Measurements from ENCODE around the gene ZBTB32.
A peak's percentile ranks its signal among the peaks of the same experiment; 100 is the strongest.

ZBTB32 gene

GRCh38 chr19:35695895-35696422, 8.4 kb upstream of the ZBTB32 start:
- DNase-seq (ENCODE audit: low spot score): no peak

GRCh38 chr19:35696835-35697234, 7.5 kb upstream of the ZBTB32 start:
- DNase-seq (ENCODE audit: low spot score): no peak

- DNase-seq (ENCODE audit: low spot score): peak; percentile 97
These were observed 1.9 kb upstream of the ZBTB32 start for GRCh38 chr19:35702223-35703012.

- no peak for DNase-seq (ENCODE audit: low spot score)
These were observed 1.0 kb upstream of the ZBTB32 start for GRCh38 chr19:35703343-35703742.

- no peak for DNase-seq (ENCODE audit: low spot score)
These were observed 4.0 kb downstream of the ZBTB32 start for GRCh38 chr19:35708391-35708790.

GRCh38 chr19:35710784-35711723, 6.7 kb downstream of the ZBTB32 start:
- DNase-seq (ENCODE audit: low spot score): no peak

- no peak for DNase-seq (ENCODE audit: low spot score)
These were observed 8.5 kb downstream of the ZBTB32 start for GRCh38 chr19:35712567-35713505.

GRCh38 chr19:35713506-35713850, 9.1 kb downstream of the ZBTB32 start:
- DNase-seq (ENCODE audit: low spot score): no peak

- DNase-seq (ENCODE audit: low spot score): no peak
These were observed 9.6 kb downstream of the ZBTB32 start for GRCh38 chr19:35713904-35714495.

- no peak for DNase-seq (ENCODE audit: low spot score)
These were observed 10.4 kb downstream of the ZBTB32 start for GRCh38 chr19:35714601-35715354.

GRCh38 chr19:35715355-35715809, 11.0 kb downstream of the ZBTB32 start:
- no peak for DNase-seq (ENCODE audit: low spot score)

- DNase-seq (ENCODE audit: low spot score): peak; percentile 8
These were observed 11.8 kb downstream of the ZBTB32 start for GRCh38 chr19:35715981-35716800.

GRCh38 chr19:35716801-35717664, 12.7 kb downstream of the ZBTB32 start:
- DNase-seq (ENCODE audit: low spot score): peak; percentile 87

GRCh38 chr19:35717665-35718344, 13.4 kb downstream of the ZBTB32 start, which contains the start of gene KMT2B:
Gene KMT2B, plus strand, starts transcription at chr19:35718003. Its CDS starts 16 bp downstream, at chr19:35718019.
- DNase-seq (ENCODE audit: low spot score): peak; percentile 96

GRCh38 chr19:35718345-35719041, 14.1 kb downstream of the ZBTB32 start:
- DNase-seq (ENCODE audit: low spot score): peak; percentile 35

GRCh38 chr19:35719402-35720162, 15.2 kb downstream of the ZBTB32 start:
- DNase-seq (ENCODE audit: low spot score): no peak

GRCh38 chr19:35720163-35720524, 15.8 kb downstream of the ZBTB32 start:
- DNase-seq (ENCODE audit: low spot score): no peak
